GM19193 (cell line): ENCODE results near the gene SLC16A3.

Experiments used
- POLR2A ChIP-seq: IDR thresholded peaks from 4 replicates; pipeline ENCODE4 v1.6.1; 2011; ENCODE audit not compliant: insufficient read depth, insufficient read length; ENCODE audit errors: extremely low read depth

Gene SLC16A3

GRCh38 chr17:82274134-82275020 is 45.5 kb downstream of the SLC16A3 start:
- no peak for TF ChIP-seq POLR2A

DNA sequence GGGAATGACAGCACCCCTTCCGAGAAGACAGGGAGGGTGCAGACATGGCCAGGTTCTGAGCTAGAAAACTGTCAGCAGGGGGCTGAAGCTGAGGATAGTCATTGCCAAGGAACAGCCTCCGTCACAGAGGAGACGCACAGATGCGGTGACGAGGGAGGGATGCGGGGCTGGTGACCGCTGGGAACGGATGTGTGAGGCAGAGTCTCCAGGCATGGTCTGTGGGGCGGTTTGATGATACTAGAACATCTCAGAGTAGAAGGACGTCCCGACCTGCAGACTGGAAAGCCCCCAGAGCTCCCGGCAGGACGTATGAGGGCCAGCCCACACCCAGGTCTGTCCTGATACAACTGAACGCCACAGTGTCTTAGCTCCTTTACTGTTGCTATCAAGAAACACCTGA is 46.5 kb downstream of the SLC16A3 start:
- TF ChIP-seq POLR2A: no peak

- no peak for TF ChIP-seq POLR2A
Observed at GRCh38 chr17:82276938-82277337, 48.1 kb downstream of the SLC16A3 start.

DNA sequence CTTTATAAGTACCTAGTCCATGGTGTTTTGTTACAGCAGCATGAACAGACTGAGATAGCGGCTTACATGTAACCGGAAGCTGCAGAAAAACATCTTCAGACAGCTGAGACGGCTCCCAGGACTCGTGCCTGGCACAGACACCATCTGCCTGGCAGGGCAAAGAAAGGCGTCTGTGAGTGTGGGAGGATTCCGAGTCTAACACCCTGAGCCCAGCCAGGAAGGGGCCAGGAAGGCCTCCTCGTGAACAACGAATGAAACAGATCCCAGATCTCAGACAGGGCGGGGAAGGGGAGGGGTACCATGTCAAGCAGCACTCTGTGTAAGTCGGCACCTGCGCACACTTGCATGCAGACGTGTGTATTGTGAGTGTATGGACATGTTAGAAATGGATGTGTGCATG is 49.0 kb downstream of the SLC16A3 start:
- TF ChIP-seq POLR2A: no peak

GRCh38 chr17:82278308-82278707 is 49.5 kb downstream of the SLC16A3 start:
- no peak for TF ChIP-seq POLR2A

GRCh38 chr17:82278786-82279391 is 50.0 kb downstream of the SLC16A3 start:
- no peak for TF ChIP-seq POLR2A

GRCh38 chr17:82280537-82280936 is 51.7 kb downstream of the SLC16A3 start:
- TF ChIP-seq POLR2A: no peak

DNA sequence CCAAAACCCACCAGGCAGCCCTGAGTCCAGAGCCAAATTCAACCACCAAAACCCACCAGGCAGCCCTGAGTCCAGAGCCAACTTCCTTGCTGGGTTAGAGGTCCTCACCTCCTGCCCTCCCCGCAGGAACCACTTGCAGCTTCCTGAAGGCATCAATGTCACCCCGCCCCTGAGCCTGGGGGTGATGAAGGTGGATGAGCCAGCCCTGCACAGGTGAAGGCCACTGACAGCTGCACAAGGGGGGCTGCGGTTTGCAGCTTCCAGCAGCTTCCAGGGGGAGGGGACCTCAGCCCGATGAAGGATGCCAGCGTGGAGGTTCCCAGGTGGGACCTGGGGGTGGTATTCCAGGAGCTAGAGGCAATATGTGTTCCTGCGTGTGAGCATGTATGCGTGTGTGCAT is 52.2 kb downstream of the SLC16A3 start:
- TF ChIP-seq POLR2A: no peak

- no peak for TF ChIP-seq POLR2A
Observed at GRCh38 chr17:82281502-82282238, 52.8 kb downstream of the SLC16A3 start.

GRCh38 chr17:82282239-82283207 is 53.7 kb downstream of the SLC16A3 start:
- no peak for TF ChIP-seq POLR2A

GRCh38 chr17:82283208-82283749 is 54.4 kb downstream of the SLC16A3 start:
- no peak for TF ChIP-seq POLR2A

DNA sequence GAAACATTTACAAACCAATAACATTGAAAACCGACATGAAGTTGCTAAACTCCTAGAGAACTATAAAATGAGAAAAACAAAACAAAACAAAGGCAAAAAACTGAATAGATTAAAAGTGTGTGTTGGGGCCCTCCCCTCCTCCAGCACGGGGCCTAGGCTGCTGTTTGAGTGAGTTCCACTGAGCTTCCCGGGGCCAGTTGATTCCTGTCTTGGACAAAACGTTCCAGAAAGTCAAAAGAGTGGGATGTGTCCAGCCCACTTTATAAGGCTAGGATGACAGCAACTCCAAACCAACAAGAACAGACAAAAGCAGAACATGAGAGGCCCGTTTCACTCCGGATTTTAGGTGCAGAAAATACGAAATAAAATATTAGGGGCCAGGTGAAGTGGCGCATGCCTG is 56.3 kb downstream of the SLC16A3 start:
- TF ChIP-seq POLR2A: no peak

DNA sequence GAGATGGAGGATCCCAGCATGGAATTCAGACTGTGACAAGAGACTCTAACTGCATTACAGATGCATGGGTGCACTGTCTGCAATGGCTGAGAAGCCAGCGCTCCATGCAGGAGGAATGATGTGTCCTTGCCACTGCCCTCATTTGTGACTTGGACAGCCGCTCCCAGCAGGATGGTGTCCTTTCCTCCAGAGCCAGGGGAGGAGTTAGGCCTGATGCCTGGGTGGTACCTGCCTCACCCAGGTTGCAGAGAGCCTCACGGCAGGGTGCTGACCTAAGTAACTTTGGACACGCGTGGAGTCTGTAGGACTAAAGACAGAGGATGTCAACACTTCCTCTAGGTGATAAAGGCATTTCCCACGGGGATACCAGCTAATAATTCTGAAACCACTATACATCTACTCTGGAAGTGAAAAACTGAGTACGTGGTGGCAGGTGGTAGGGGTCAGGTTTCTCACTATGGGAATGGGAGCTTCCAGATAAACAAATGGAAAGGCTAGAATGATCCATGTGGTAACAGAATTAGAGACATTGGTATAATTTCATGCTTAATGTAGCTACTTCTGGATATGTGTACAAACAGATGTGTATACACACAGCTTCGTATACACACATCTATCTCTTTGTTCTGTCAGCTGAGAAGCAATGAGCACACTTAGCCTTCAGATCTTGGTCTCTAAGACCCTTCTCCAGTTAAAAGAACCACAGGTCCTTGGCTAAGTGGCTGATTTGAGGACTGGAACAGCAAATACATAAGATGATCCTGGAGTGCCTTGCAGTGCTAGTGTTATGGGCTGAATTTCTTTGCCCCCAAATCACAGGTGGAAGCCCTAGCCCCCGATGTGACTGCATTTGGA is 58.4 kb downstream of the SLC16A3 start:
- no peak for TF ChIP-seq POLR2A
